Measurements from ENCODE around the gene NECAB3. TPM values are rescaled to one million over a fixed set of nuclear protein-coding genes. Genes with fewer than 3 reads are reported as not detected.

NECAB3 gene
- total and polyA plus RNA-seq, 2 of the 13 experiments (the other 11 are each of a cell fraction or from before 2014, with no cell fraction given) = 61.5 to 65.5 TPM

GRCh38 chr20:33650753-33651561, 23.3 kb downstream of the NECAB3 start:
- Histone ChIP-seq H3K4me2 (ENCODE audit: low read depth, low read length) (no peak overlapping the region), H3K9ac (ENCODE audit: insufficient read depth, low read depth, low read length) (no peak overlapping the region), H2AFZ (ENCODE audit: low read length) (no peak overlapping the region), H3K36me3 (replicated peaks in 1 of 2; ENCODE audit: control insufficient read depth in 1 of 2, insufficient read depth in 2 of 2, low read length in 2 of 2) (peaks cover 1 to 2% of the 10 kb centered on the region in 2 experiments; a peak in 1 of 5 replicates), H3K79me2 (ENCODE audit: insufficient read depth, low read length) (no peaks in the 10 kb centered on the region), H3K4me1 (ENCODE audit: insufficient read depth, low read length) (peaks cover 37% of the 10 kb centered on the region), H3K4me3 (replicated peaks in 1 of 3; ENCODE audit: insufficient read depth in 1 of 3, low read depth in 2 of 3, low read length in 3 of 3) (no peak overlapping the region), H3K27ac (ENCODE audit: extremely low read length, insufficient read depth, low read length) (no peak overlapping the region), H3K9me3 (ENCODE audit: low read length) (no peaks in the 10 kb centered on the region), H4K20me1 (ENCODE audit: insufficient read depth, low read length) (no peaks in the 10 kb centered on the region; the same call in 1 of the 2 replicates), H3K27me3 (ENCODE audit: control insufficient read depth in 1 of 2, insufficient read depth in 2 of 2, low read length in 2 of 2) (no peaks in the 10 kb centered on the region)
- ATAC-seq (no peak), FAIRE-seq (no peak), DNase-seq (ENCODE audit: low spot score) (no peak)
- intact Hi-C loops (cut with micrococcal nuclease; ENCODE audit: unreplicated experiment) = loop anchor here (5.0 kb wide), 1 partner anchor 134 kb away; no protein-coding TSS in a partner anchor
- ChIA-PET CTCF (ENCODE audit: low intra/inter-chr PET ratio, low total read pairs) (interaction anchor here (4.7 kb wide), 1 partner anchor 193 kb away, joined by 53 read pairs; no protein-coding TSS in a partner anchor), POLR2A (interaction anchor here (0.8 to 2.2 kb wide), 2 partner anchors 12 to 207 kb away, joined by 3 to 8 read pairs; partner anchors contain the start of gene SNTA1)
- BruUV-seq (replicated peaks) = no TSS peak
- 70% methylated on average over 10 of the region's 10 CpGs for WGBS (ENCODE audit: low lambda C conversion rate)
- in situ Hi-C loops (cut with HindIII; ENCODE audit: extremely low pct_ligation_motif_present, low pct_unique_long_range_greater_than_20kb) = loop anchor here (5.0 kb wide), 1 partner anchor 189 kb away; no protein-coding TSS in a partner anchor
- TF ChIP-seq SATB2 (CRISPR knock-in tag; IDR thresholded peaks at IDR 0.05) = no peak
- no peak for TF ChIP-seq ZNF224 (CRISPR knock-in tag; IDR thresholded peaks at IDR 0.05)
- TF ChIP-seq ZFP62 (CRISPR knock-in tag; IDR thresholded peaks at IDR 0.05) = no peak
- TF ChIP-seq ZNF501 (CRISPR knock-in tag; IDR thresholded peaks at IDR 0.05) = peak; percentile 23; the same call in 1 of the 2 replicates
- no peak for TF ChIP-seq NONO (IDR thresholded peaks at IDR 0.05)
- TF ChIP-seq NONO (CRISPR knock-in tag; conservative IDR thresholded peaks at IDR 0.05) = 0 out of 2 replicates have a peak, but pooled peaks have one; percentile 26
- peak; percentile 95; the same call in 1 of the 2 replicates for TF ChIP-seq SSRP1 (CRISPR knock-in tag; IDR thresholded peaks at IDR 0.05)
- TF ChIP-seq PBX2 (CRISPR knock-in tag; IDR thresholded peaks at IDR 0.05) = 0 out of 2 replicates have a peak, but pooled peaks have one; percentile 25
- TF ChIP-seq ETV5 (CRISPR knock-in tag; IDR thresholded peaks at IDR 0.05; ENCODE audit: borderline replicate concordance) = no peak
- no peak for TF ChIP-seq ZNF543 (CRISPR knock-in tag; IDR thresholded peaks at IDR 0.05)
- 0 out of 2 replicates have a peak, but pooled peaks have one; percentile 34 for TF ChIP-seq IRF9 (CRISPR knock-in tag; IDR thresholded peaks at IDR 0.05; ENCODE audit: borderline replicate concordance)
- TF ChIP-seq BORCS8-MEF2B (CRISPR knock-in tag; IDR thresholded peaks at IDR 0.05) = 0 out of 2 replicates have a peak, but pooled peaks have one; percentile 21
- peak in 1 of 2 experiments; percentile 11; a peak in 1 of 4 replicates for TF ChIP-seq NR2F1 (CRISPR knock-in tag; IDR thresholded peaks at IDR 0.05)
- no peak for TF ChIP-seq ZNF577 (CRISPR knock-in tag; IDR thresholded peaks at IDR 0.05; ENCODE audit: borderline replicate concordance, low read depth)
- no peak for TF ChIP-seq GATA4 (IDR thresholded peaks at IDR 0.05; ENCODE audit: borderline replicate concordance, low read depth)
- 0 out of 2 replicates have a peak, but pooled peaks have one; percentile 72 for TF ChIP-seq SAFB2 (CRISPR knock-in tag; IDR thresholded peaks at IDR 0.05; ENCODE audit: borderline replicate concordance, low read depth)
- no peak for TF ChIP-seq MXI1 (IDR thresholded peaks at IDR 0.05; ENCODE audit: borderline replicate concordance, low read depth, low read length)
- 0 out of 2 replicates have a peak, but pooled peaks have one; percentile 66 for TF ChIP-seq DNMT1 (CRISPR knock-in tag; IDR thresholded peaks at IDR 0.05)
- TF ChIP-seq RFXANK (CRISPR knock-in tag; IDR thresholded peaks at IDR 0.05) = no peak
- TF ChIP-seq, protein P1, sequence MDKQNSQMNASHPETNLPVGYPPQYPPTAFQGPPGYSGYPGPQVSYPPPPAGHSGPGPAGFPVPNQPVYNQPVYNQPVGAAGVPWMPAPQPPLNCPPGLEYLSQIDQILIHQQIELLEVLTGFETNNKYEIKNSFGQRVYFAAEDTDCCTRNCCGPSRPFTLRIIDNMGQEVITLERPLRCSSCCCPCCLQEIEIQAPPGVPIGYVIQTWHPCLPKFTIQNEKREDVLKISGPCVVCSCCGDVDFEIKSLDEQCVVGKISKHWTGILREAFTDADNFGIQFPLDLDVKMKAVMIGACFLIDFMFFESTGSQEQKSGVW (CRISPR knock-in tag; IDR thresholded peaks at IDR 0.05; ENCODE audit: borderline replicate concordance) = no peak
